Measurements from ENCODE around the gene STAM.

STAM gene

DNA sequence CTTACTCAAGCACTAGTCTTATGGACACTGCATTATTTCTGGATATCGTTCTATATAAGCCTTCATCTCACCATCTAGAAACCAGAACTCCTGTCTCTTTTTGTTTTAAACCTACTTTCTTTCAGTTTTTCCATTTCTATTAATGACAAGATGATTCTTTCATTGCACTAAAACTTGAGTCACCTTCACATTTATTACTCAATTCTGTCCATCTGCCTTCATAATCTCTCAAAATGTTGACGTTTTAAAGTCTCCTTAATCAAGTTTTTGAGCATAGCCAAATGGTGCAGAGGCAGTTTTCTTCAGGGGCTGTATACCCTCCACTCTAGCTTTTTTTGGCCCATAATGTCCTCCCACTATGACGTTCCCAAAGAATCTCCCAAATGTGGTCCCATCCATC is 17.6 kb downstream of the STAM start:
- no peak for DNase-seq (ENCODE audit: low read depth)
- TF ChIP-seq, protein P1, sequence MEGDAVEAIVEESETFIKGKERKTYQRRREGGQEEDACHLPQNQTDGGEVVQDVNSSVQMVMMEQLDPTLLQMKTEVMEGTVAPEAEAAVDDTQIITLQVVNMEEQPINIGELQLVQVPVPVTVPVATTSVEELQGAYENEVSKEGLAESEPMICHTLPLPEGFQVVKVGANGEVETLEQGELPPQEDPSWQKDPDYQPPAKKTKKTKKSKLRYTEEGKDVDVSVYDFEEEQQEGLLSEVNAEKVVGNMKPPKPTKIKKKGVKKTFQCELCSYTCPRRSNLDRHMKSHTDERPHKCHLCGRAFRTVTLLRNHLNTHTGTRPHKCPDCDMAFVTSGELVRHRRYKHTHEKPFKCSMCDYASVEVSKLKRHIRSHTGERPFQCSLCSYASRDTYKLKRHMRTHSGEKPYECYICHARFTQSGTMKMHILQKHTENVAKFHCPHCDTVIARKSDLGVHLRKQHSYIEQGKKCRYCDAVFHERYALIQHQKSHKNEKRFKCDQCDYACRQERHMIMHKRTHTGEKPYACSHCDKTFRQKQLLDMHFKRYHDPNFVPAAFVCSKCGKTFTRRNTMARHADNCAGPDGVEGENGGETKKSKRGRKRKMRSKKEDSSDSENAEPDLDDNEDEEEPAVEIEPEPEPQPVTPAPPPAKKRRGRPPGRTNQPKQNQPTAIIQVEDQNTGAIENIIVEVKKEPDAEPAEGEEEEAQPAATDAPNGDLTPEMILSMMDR (IDR thresholded peaks at IDR 0.05; ENCODE audit: control insufficient read depth, extremely low read depth, insufficient read depth): no peak
- H3K4me3 ChIP-seq (ENCODE audit: low read depth, low read length): no peak overlapping the region

DNA sequence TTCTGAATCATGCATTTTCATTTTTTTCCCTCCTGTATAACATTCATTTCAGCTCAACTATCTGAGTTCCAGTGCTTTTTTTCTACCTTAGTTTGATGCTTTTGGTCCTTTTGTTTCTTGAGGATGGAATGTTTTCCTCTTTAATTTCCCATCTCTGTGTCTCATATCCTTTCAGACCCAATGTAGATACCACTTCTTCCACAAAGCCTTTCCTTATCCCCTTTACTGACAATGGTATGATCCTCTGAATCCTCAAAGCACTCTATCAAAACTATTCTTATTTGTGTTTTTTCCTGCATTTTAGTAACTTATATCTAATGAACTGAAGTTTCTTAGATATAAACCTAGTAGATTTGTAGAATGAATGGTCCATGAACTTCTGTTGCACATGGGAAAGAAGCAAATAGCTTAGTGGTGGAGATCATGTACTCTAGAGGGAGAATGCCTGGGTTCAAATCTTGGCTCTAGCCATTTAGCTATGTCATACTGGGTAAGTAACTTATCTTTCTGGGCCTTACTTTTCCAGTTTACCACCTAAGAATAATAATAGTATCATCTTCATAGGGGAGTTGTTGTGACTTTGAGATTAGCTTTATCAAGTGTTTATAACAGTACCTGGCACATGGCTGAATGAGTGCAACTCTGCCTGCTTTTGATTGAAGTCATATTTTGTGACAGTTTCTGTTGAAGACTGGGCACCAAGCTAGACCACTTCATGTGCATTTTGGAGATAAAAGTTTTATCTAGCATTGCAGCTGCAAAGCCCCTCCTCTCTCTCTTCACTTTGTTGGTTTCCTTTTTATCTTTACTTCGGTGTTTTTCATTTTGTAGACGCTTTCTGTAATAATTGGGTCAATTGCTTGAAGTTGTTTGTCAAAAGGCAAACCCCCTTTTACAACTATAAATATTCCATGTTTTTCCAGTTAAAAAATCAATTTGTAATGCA is 18.5 kb downstream of the STAM start:
- TF ChIP-seq, protein P1 (IDR thresholded peaks at IDR 0.05; ENCODE audit: control insufficient read depth, extremely low read depth, insufficient read depth): no peak

DNA sequence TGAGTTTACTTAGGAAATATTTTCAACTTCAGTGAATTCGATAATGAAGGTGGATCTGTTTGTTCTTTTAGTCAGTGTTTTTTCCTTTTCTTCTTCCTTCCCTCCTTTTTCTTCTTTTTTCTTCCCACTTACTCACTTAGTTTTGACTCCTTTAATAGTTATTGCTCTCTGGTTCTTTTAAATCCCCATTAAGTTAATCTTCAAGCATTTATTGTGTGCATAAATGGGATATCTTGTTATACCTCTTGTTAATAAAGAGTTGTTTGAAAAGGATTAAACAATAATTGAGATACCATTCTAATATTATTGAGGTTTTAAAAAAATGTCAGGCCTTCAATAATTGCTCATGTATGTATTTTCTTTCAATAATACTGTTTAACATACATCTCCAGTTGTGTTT is 19.5 kb downstream of the STAM start:
- TF ChIP-seq, protein P1 (IDR thresholded peaks at IDR 0.05; ENCODE audit: control insufficient read depth, extremely low read depth, insufficient read depth): no peak
- DNase-seq (ENCODE audit: low read depth): no peak
- no peak overlapping the region for H3K4me3 ChIP-seq (ENCODE audit: low read depth, low read length)

More for the DNA sequence above, 18.5 kb downstream of the STAM start:
- H3K4me3 ChIP-seq (ENCODE audit: low read depth, low read length): no peak overlapping the region
- DNase-seq (ENCODE audit: low read depth): no peak

DNA sequence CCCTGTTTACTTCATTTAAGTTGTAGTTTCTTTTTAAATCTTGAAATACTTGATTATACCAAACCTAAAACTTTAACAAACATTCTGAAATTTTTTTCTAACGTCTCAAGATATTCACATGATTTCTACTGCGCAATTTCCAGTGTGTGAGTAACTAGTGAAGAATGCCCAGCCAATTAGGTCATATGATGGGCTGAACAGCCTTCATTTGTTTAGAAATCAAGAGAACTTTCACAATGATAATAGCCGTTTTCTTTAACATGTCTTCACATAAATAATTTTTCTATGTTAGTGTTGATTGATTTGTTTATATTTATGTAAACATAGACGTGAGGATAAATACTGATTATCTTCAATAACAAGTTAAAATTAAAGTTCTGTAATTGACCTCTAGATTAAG is 21.8 kb downstream of the STAM start:
- TF ChIP-seq, protein P1 (IDR thresholded peaks at IDR 0.05; ENCODE audit: control insufficient read depth, extremely low read depth, insufficient read depth): no peak
- no peak overlapping the region for H3K4me3 ChIP-seq (ENCODE audit: low read depth, low read length)
- no peak for DNase-seq (ENCODE audit: low read depth)

DNA sequence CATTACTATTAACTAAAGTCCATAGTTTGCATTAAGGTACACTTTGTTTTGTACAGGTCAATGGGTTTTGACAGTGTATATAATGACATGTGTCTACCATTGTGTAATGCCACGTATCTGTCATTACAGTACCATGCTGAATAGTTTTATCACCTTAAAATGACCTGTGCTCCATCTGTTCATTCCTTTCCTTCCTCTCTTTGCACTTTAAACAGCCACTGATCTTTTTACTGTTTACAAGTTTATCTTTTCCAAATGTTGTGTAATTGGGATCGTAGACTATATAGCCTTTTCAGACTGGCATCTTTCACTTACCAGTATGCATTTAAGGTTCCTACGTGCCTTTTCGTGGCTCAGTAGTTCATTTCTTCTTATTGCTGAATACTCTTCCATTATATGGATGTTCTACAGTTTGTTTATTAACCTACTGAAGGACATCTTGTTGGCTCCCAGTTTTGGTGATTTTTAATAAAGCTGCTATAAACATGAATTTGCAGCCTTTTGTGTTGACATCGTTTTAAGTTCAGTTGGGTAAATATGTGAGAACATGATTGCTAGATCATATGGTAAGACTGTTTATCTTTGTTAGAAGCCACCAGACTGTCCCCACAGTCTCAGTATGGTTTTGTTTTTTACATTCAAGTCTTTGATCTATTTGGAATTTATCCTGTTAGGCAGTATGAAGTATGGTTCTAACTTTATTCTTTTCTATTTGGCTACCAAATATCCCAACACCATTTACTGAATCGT is 24.7 kb downstream of the STAM start:
- DNase-seq (ENCODE audit: low read depth): peak; percentile 62

DNA sequence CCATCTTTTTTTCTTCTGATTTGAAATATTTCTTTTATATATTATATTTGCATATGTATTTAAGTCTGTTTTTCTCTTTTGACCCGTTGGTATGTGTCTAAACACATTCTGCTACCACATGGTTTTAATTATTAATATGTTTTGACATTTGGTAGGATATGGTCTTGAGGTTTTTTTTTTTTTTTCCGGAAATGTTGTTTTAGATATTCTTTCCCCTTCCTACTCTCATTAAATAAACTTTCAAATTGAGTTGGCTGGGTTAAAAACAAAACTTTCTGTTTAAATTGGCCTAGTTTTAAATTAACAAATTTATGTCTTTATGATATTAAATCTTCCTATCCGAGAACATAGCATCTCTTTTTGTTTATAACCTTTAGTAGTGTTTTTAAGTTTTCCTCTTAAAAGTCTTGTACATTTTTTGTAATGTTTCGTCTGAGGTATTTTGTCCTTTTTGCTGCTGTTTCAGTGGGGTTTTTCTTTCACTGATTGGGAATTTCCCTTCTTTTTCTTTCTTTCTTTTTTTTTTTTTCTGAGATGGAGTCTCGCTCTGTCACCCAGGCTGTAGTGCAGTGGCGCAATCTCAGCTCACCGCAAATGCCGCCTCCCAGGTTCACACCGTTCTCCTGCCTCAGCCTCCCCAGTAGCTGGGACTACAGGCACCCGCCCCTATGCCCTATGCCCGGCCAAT is 25.4 kb downstream of the STAM start:
- TF ChIP-seq, protein P1 (IDR thresholded peaks at IDR 0.05; ENCODE audit: control insufficient read depth, extremely low read depth, insufficient read depth): no peak
- no peak for DNase-seq (ENCODE audit: low read depth)
- H3K4me3 ChIP-seq (ENCODE audit: low read depth, low read length): no peak overlapping the region

More for the DNA sequence above, 24.7 kb downstream of the STAM start:
- no peak overlapping the region for H3K4me3 ChIP-seq (ENCODE audit: low read depth, low read length)
- TF ChIP-seq, protein P1 (IDR thresholded peaks at IDR 0.05; ENCODE audit: control insufficient read depth, extremely low read depth, insufficient read depth): no peak
